ENCODE data around the gene LRRC2. TPM values are rescaled to one million over a fixed set of nuclear protein-coding genes. Genes with fewer than 3 reads are reported as not detected.

Gene LRRC2
- total RNA-seq, 1 experiment from 2014 or later, result 2.6 TPM

DNA sequence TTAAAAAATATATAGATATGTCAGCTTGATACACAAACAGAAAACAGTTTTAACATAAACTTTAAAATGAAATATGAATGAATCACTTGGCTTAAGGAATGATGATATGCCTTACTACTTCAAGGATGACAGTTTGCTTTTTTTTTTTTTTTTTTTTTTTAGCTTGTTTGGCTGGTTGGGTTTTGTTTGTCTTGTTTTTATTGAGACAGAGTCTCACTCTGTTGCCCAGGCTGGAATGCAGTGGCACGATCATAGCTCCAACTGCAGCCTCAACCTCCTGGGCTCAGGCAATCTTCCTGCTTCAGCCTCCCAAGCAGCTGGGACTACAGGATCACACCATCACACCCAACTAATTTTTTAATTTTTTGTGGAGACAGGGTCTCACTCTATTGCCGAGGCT lies 14.5 kb downstream of the LRRC2 start:
- WGBS (ENCODE audit: extremely low coverage, insufficient read length, low lambda C conversion rate), result no CpG with 5 or more reads among the region's 2 CpGs
- H4K91ac ChIP-seq (ENCODE audit: insufficient read length, low read depth, low read length), result no peak overlapping the region

More for the DNA sequence above, 14.5 kb downstream of the LRRC2 start:
- H3T11ph ChIP-seq (ENCODE audit: low read length), result no peak overlapping the region
- no peak overlapping the region for H3K23ac ChIP-seq (ENCODE audit: insufficient read length, low read depth, low read length)
- no peak overlapping the region for H2AK5ac ChIP-seq (ENCODE audit: insufficient read length, low read length)
- no peaks in the 10 kb centered on the region for H3K27me3 ChIP-seq (ENCODE audit: insufficient read depth, low read length)
- H3K23me2 ChIP-seq (ENCODE audit: insufficient read length, low read depth, low read length, poor library complexity, severe bottlenecking), result no peaks in the 10 kb centered on the region
- H3K4me2 ChIP-seq (ENCODE audit: insufficient read depth, insufficient read length, low read length), result no peak overlapping the region
- H3K9me3 Mint-ChIP-seq, result peaks cover 35 to 40% of the 10 kb centered on the region in 2 experiments
- no peaks in the 10 kb centered on the region; the same call in 1 of the 2 replicates for H3K27me3 Mint-ChIP-seq (ENCODE audit: low read depth)
- H3K4me1 ChIP-seq (ENCODE audit: insufficient read depth, low read length), result peaks cover 4% of the 10 kb centered on the region; the same call in 1 of the 2 replicates
- no peak for DNase-seq
- H3K4ac ChIP-seq (ENCODE audit: low read depth, low read length), result no peak overlapping the region
- H3K9ac ChIP-seq (ENCODE audit: extremely low read depth, insufficient read length, low read length), result no peak overlapping the region
- H2BK5ac ChIP-seq (ENCODE audit: insufficient read length, low read length), result no peak overlapping the region
- H2BK20ac ChIP-seq (ENCODE audit: low read depth, low read length, poor library complexity, severe bottlenecking), result no peak overlapping the region
- H3K79me1 ChIP-seq (ENCODE audit: insufficient read depth, low read depth, low read length, poor library complexity, severe bottlenecking), result no peaks in the 10 kb centered on the region
- no peak overlapping the region for H4K8ac ChIP-seq (replicated peaks; ENCODE audit: insufficient read length, low read depth, low read length)
- H3K27ac ChIP-seq (ENCODE audit: insufficient read length, low read depth, low read length), result no peak overlapping the region
- H3K79me2 ChIP-seq (ENCODE audit: insufficient read depth, low read length), result no peaks in the 10 kb centered on the region
- no peak overlapping the region for H4K5ac ChIP-seq (ENCODE audit: insufficient read length, low read depth, low read length)
- no peak overlapping the region for H3K4me3 Mint-ChIP-seq
- H3K27ac Mint-ChIP-seq, result no peak overlapping the region
- no peak overlapping the region for H3K56ac ChIP-seq (ENCODE audit: insufficient read length, low read depth, low read length)
- H2AFZ ChIP-seq (ENCODE audit: low read length), result no peak overlapping the region
- H3K9me3 ChIP-seq (ENCODE audit: control insufficient read depth, low read depth, low read length), result peaks cover 5% of the 10 kb centered on the region
- peaks cover 19 to 24% of the 10 kb centered on the region in 2 experiments for H3K4me1 Mint-ChIP-seq
- H4K20me1 ChIP-seq (ENCODE audit: control insufficient read depth, insufficient read depth, insufficient read length), result no peaks in the 10 kb centered on the region
- TF ChIP-seq, protein P1, sequence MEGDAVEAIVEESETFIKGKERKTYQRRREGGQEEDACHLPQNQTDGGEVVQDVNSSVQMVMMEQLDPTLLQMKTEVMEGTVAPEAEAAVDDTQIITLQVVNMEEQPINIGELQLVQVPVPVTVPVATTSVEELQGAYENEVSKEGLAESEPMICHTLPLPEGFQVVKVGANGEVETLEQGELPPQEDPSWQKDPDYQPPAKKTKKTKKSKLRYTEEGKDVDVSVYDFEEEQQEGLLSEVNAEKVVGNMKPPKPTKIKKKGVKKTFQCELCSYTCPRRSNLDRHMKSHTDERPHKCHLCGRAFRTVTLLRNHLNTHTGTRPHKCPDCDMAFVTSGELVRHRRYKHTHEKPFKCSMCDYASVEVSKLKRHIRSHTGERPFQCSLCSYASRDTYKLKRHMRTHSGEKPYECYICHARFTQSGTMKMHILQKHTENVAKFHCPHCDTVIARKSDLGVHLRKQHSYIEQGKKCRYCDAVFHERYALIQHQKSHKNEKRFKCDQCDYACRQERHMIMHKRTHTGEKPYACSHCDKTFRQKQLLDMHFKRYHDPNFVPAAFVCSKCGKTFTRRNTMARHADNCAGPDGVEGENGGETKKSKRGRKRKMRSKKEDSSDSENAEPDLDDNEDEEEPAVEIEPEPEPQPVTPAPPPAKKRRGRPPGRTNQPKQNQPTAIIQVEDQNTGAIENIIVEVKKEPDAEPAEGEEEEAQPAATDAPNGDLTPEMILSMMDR (conservative IDR thresholded peaks at IDR 0.05), result no peak
- H2BK12ac ChIP-seq (ENCODE audit: insufficient read length, low read depth, low read length), result no peak overlapping the region
- H3K18ac ChIP-seq (ENCODE audit: insufficient read length, low read depth, low read length), result no peak overlapping the region
- no peak overlapping the region for H2BK15ac ChIP-seq (ENCODE audit: low read depth, low read length)
- no peak overlapping the region for H3K14ac ChIP-seq (ENCODE audit: insufficient read depth, low read length)
- H2BK120ac ChIP-seq (ENCODE audit: low read depth, low read length, poor library complexity, severe bottlenecking), result no peak overlapping the region
- H3K36me3 Mint-ChIP-seq (ENCODE audit: insufficient read depth in 1 of 3, low read depth in 3 of 3), result peaks cover 27 to 46% (median 29%) of the 10 kb centered on the region in 3 experiments
